Gastrocnemius medialis (tissue), 4 donors: Measurements from ENCODE around the gene GALNT17. TPM values are rescaled to one million over a fixed set of nuclear protein-coding genes. Genes with fewer than 3 reads are reported as not detected.

Experiments
- ATAC-seq, 2 donors: fragments of 150-250 bp; one replicate each; pipeline ENCODE4 v1.9.1; 2016
- DNase-seq, 2 donors: peaks; one replicate each; pipeline ENCODE4 v3.0.0-alpha.2; 2019
- H3K27ac ChIP-seq, 4 donors: fragments of 200-600 bp; sonication (generic); 1 replicate in 1 of 4; 2 replicates in 3 of 4; pipeline ENCODE4 v1.5.1; 2016 to 2018; ENCODE audit warnings: mild to moderate bottlenecking in 2 of 4, moderate library complexity in 1 of 4
- H3K27me3 ChIP-seq, 3 donors: fragments of 200-600 bp; sonication (generic) in 2 of 3; 1 replicate in 1 of 3; 2 replicates in 2 of 3; pipeline versions ENCODE4 v1.5.1 to v1.6.0; 2016 to 2019; ENCODE audit warnings: mild to moderate bottlenecking in 1 of 3, moderate library complexity in 1 of 3
- H3K36me3 ChIP-seq, 2 donors: fragments of 200-600 bp; sonication (generic) in 1 of 2; one replicate each; pipeline ENCODE4 v1.5.1; 2017 to 2018
- H3K4me1 ChIP-seq, 2 donors: fragments of 200-600 bp; sonication (generic) in 1 of 2; one replicate each; pipeline ENCODE4 v1.5.1; 2016 to 2017; ENCODE audit warnings: mild to moderate bottlenecking in 2 of 2
- H3K4me3 ChIP-seq, 4 donors: fragments of 200-600 bp; sonication (generic) in 3 of 4; 1 replicate in 1 of 4; 2 replicates in 3 of 4; pipeline ENCODE4 v1.5.1; 2016 to 2019; ENCODE audit warnings: mild to moderate bottlenecking in 2 of 4
- H3K9me3 ChIP-seq, 3 donors: fragments of 200-600 bp; sonication (generic) in 2 of 3; 1 replicate in 1 of 3; 2 replicates in 2 of 3; pipeline ENCODE4 v1.5.1; 2016 to 2019
- CTCF ChIP-seq, 5 experiments: fragments of 450-650 bp in 3 of 5; fragments of 200-600 bp in 2 of 5; sonication (generic) in 2 of 5; IDR thresholded peaks in 4 of 5; conservative IDR thresholded peaks in 1 of 5; 1 replicate in 4 of 5; 2 replicates in 1 of 5; pipeline ENCODE4 v1.5.1; 2016 to 2019; ENCODE audit warnings: antibody characterized with exemption in 5 of 5, mild to moderate bottlenecking in 3 of 5, moderate library complexity in 3 of 5
- POLR2A ChIP-seq, 2 donors: fragments of 450-650 bp; IDR thresholded peaks; one replicate each; pipeline ENCODE4 v1.6.1; 2017; ENCODE audit warnings: antibody characterized with exemption in 2 of 2, mild to moderate bottlenecking in 2 of 2, moderate library complexity in 2 of 2
- in situ Hi-C, 4 donors: fragments of 200-750 bp; cut with MboI; loops; one replicate each; pipeline versions ENCODE4 v1.15.0 to v1.8.0; 2017; ENCODE audit warnings: low sequenced_read_pairs in 4 of 4
- intact Hi-C: fragments of 100-400 bp; cut with DNase I; formaldehyde crosslinking; loops from one replicate; pipeline ENCODE4 v1.15.1; 2023; ENCODE audit warnings: low total_unique reads
- total RNA-seq, 4 donors: library from RNA; depleted of rRNA; stranded (reverse); fragments of >200 nt; gene quantifications; one replicate each; pipeline versions ENCODE4 v1.1.0 to v1.2.3, GENCODE V29; 2016

GALNT17 gene
- total RNA-seq: 10 to 100 TPM in 3 of 4 donors, 1 to 10 TPM in 1; 1.9 to 13.0 (median 12.3) TPM

DNA sequence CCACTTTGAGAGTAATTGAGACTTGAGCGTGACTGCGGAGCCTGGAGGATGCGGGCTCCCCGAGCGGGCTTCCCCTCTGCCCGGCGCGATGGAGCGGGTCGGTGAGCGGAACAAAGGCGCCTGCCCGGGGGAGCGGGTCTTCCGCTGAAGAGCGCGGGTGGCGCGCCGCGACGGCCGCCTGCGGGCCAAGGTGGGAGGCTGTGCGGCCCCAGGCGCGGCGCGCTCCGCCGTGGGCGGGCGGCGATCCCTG is at the start of gene GALNT17:
GALNT17 (plus strand) TSS at position 18 of the 250 bp plus-strand sequence.
- in situ Hi-C loops: no loop called here
- intact Hi-C loops: loop anchor here (10.0 kb wide), 2 partner anchors 173 to 483 kb away; no protein-coding TSS in a partner anchor

DNA sequence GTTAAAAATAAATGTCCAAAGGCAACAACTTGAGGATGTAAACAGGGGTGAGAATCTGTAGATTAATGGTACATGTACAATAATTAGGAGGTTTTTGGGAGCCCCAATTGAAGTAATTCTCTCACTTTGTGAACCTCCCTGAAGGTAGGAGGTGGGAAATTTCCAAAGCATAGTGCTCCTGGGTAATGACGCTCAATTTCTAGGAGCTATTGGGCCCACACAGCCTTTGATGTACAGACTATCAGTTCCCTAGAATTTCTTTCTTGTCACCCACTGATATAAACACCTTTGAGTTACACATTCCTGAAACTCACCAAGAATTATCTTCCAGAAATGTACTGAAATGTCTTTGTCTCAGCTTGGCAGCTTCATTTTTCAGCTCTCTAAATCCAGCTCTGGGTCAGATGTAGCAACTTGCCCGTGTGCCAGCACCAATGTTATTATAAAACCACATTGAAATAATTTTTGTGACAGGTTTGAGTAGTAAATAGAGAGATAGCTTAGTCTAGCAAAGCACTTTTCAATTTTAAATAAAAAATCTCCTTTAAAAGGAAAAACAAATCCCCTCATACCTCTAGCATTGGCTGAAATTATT is 36.6 kb upstream of the GALNT17 start:
- Histone ChIP-seq H3K27ac (no peak overlapping the region), H3K4me1 (no peaks in the 10 kb centered on the region), H3K36me3 (no peaks in the 10 kb centered on the region), H3K27me3 (no peaks in the 10 kb centered on the region), H3K9me3 (no peaks in the 10 kb centered on the region), H3K4me3 (no peak overlapping the region)
- no peak for ATAC-seq
- no peak for TF ChIP-seq POLR2A (IDR thresholded peaks at IDR 0.05)
- no peak for TF ChIP-seq CTCF (IDR thresholded peaks at IDR 0.05 in 4 of 5, conservative IDR thresholded peaks at IDR 0.05 in 1 of 5)
- intact Hi-C loops: no loop called here
- no peak for DNase-seq
- in situ Hi-C loops: no loop called here

More for the DNA sequence above, at the start of gene GALNT17:
- H3K4me3 ChIP-seq: peak within 1 kb of the TSS; percentile 42 to 68 (median 54)
- no peaks in the 10 kb centered on the region for H3K4me1 ChIP-seq
- peak within 1 kb of the TSS in 2 of 4 donors; percentile 45 to 64 for H3K27ac ChIP-seq
- H3K27me3 ChIP-seq: peaks cover 0 to 20% (median 0%) of the 10 kb centered on the region in 3 donors
- no peak for TF ChIP-seq POLR2A (IDR thresholded peaks at IDR 0.05)
- TF ChIP-seq CTCF (IDR thresholded peaks at IDR 0.05 in 4 of 5, conservative IDR thresholded peaks at IDR 0.05 in 1 of 5): no peak
- ATAC-seq (no peak), DNase-seq (no peak)
- H3K9me3 ChIP-seq: no peaks in the 10 kb centered on the region
- H3K36me3 ChIP-seq: no peaks in the 10 kb centered on the region

DNA sequence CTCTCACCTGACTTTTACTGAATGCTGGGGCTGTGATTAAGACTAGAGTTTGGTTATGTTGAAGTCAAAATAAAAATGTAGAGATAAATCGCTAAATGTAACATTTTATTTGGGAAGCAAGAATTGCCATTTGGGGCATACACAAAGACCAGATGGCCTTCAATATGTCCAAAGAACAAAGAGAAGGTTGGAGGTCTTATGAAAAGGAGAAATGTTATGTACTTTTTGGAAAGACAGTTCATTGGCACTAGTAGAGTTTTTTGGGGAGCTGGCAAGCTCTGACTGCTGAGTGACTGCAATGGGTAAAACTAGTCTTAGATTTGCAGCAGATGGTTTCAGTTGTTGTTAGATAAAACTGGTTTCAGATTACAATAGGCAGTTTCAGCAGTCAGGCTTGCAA is 35.6 kb upstream of the GALNT17 start:
- no peak for ATAC-seq
- in situ Hi-C loops: no loop called here

DNA sequence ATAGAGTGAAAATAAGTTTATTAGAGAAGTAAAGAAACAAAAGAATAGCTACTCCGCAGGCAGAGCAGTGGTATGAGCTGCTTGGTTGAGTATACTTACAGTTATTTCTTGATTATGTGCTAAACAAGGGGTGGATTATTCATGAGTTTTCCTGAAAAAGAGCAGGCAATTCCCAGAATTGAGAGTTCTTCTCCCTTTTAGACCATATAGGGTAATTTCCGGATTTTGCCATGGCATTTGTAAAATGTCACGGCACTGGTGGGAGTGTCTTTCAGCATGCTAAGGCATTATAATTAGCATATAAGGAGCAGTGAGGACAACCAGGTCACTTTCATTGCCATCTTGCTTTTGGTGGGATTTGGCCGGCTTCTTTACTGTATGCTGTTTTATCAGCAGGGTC is 25.7 kb upstream of the GALNT17 start:
- TF ChIP-seq POLR2A (IDR thresholded peaks at IDR 0.05): no peak
- no peak for TF ChIP-seq CTCF (IDR thresholded peaks at IDR 0.05 in 4 of 5, conservative IDR thresholded peaks at IDR 0.05 in 1 of 5)
- H3K4me3 ChIP-seq: no peak overlapping the region
- H3K27ac ChIP-seq: no peak overlapping the region
- H3K27me3 ChIP-seq: no peaks in the 10 kb centered on the region
- H3K9me3 ChIP-seq: no peaks in the 10 kb centered on the region
- no peak for ATAC-seq
- DNase-seq: no peak
- intact Hi-C loops: no loop called here
- in situ Hi-C loops: no loop called here
- H3K36me3 ChIP-seq: no peaks in the 10 kb centered on the region
- H3K4me1 ChIP-seq: no peaks in the 10 kb centered on the region

More for the DNA sequence above, 35.6 kb upstream of the GALNT17 start:
- no peak for TF ChIP-seq CTCF (IDR thresholded peaks at IDR 0.05 in 4 of 5, conservative IDR thresholded peaks at IDR 0.05 in 1 of 5)
- no peak for TF ChIP-seq POLR2A (IDR thresholded peaks at IDR 0.05)
- H3K4me1 ChIP-seq: no peaks in the 10 kb centered on the region
- H3K9me3 ChIP-seq: no peaks in the 10 kb centered on the region
- H3K27ac ChIP-seq: no peak overlapping the region
- H3K36me3 ChIP-seq: no peaks in the 10 kb centered on the region
- intact Hi-C loops: no loop called here
- H3K27me3 ChIP-seq: no peaks in the 10 kb centered on the region
- no peak overlapping the region for H3K4me3 ChIP-seq
- DNase-seq: no peak

DNA sequence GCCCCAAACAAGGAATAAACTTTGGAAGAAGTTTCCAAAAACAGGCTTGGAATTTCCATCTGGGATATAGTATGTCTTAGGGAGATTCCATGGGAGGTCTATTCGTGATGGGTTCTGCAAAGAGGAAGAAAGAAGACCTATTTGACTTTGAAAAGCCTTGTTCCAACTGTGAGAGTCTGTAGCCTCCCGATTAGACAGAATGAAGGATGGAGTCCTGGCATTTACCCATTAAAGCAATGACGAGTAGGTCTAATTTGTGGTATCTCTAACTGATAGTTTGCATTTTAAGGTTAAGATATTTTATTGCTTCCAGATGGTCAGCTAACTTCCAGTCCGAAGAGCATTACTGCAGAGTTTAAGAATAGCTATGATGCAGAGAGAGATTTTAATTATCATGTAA is 19.5 kb upstream of the GALNT17 start:
- H3K4me3 ChIP-seq: no peak overlapping the region
- TF ChIP-seq POLR2A (IDR thresholded peaks at IDR 0.05) (no peak), CTCF (IDR thresholded peaks at IDR 0.05 in 4 of 5, conservative IDR thresholded peaks at IDR 0.05 in 1 of 5) (no peak)
- H3K9me3 ChIP-seq: no peaks in the 10 kb centered on the region
- no peak for ATAC-seq
- H3K27ac ChIP-seq: no peak overlapping the region
- H3K4me1 ChIP-seq: no peaks in the 10 kb centered on the region
- in situ Hi-C loops: no loop called here
- H3K36me3 ChIP-seq: no peaks in the 10 kb centered on the region
- intact Hi-C loops: no loop called here
- no peak for DNase-seq
- no peaks in the 10 kb centered on the region for H3K27me3 ChIP-seq
